ENCODE results near the gene RMDN3.

- TF ChIP-seq, protein P1, sequence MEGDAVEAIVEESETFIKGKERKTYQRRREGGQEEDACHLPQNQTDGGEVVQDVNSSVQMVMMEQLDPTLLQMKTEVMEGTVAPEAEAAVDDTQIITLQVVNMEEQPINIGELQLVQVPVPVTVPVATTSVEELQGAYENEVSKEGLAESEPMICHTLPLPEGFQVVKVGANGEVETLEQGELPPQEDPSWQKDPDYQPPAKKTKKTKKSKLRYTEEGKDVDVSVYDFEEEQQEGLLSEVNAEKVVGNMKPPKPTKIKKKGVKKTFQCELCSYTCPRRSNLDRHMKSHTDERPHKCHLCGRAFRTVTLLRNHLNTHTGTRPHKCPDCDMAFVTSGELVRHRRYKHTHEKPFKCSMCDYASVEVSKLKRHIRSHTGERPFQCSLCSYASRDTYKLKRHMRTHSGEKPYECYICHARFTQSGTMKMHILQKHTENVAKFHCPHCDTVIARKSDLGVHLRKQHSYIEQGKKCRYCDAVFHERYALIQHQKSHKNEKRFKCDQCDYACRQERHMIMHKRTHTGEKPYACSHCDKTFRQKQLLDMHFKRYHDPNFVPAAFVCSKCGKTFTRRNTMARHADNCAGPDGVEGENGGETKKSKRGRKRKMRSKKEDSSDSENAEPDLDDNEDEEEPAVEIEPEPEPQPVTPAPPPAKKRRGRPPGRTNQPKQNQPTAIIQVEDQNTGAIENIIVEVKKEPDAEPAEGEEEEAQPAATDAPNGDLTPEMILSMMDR (IDR thresholded peaks at IDR 0.05; ENCODE audit: low read depth, low read length, missing input control): no peak
- no peak for TF ChIP-seq RXRA (IDR thresholded peaks at IDR 0.05)
- no peak for TF ChIP-seq MAX (IDR thresholded peaks at IDR 0.05)
- TF ChIP-seq RAD21 (IDR thresholded peaks at IDR 0.05): no peak
- TF ChIP-seq REST (IDR thresholded peaks at IDR 0.05): no peak
- no peak for TF ChIP-seq TAF1 (conservative IDR thresholded peaks at IDR 0.05)
- no peak for TF ChIP-seq HNF4A (conservative IDR thresholded peaks at IDR 0.05)
- no peak for TF ChIP-seq YY1 (IDR thresholded peaks at IDR 0.05)
- TF ChIP-seq, protein P2, sequence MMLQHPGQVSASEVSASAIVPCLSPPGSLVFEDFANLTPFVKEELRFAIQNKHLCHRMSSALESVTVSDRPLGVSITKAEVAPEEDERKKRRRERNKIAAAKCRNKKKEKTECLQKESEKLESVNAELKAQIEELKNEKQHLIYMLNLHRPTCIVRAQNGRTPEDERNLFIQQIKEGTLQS (IDR thresholded peaks at IDR 0.05): no peak
- TF ChIP-seq SP1 (IDR thresholded peaks at IDR 0.05): no peak
These were observed 44.5 kb upstream of the RMDN3 start for GRCh38 chr15:40799523-40799922.
